ENCODE measurements around the gene SLC22A12.

Gene SLC22A12

DNA sequence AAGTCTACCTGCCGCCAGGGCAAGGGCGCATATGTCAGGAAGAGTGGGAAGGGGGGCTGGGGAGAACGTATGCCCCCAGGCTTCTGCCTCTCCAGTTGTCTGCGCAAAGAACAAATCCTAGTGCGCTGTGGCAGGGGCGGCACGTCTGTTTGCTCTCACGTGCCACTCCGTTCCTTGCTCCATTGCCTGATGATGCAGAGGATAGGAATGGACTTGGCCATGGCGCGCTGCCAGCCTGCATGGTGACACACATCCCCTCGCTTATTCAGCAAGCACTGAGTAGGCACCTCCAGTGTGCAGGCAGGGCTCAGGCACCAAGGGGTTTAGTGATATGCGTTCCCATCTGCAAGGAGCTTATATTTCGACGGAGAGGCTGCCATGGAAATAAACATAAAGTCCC, 45.4 kb upstream of the SLC22A12 start:
- Histone ChIP-seq H3K27me3 (ENCODE audit: insufficient read depth, poor library complexity, severe bottlenecking) (no peaks in the 10 kb centered on the region), H3K27ac (ENCODE audit: poor library complexity, severe bottlenecking) (peak overlapping the region; percentile 46), H3K36me3 (ENCODE audit: low read depth) (no peaks in the 10 kb centered on the region), H3K4me3 (ENCODE audit: severe bottlenecking) (no peak overlapping the region), H3K4me1 (ENCODE audit: insufficient read depth, poor library complexity, severe bottlenecking) (peaks cover 39% of the 10 kb centered on the region), H3K9me3 (ENCODE audit: severe bottlenecking) (no peaks in the 10 kb centered on the region)
- DNase-seq (ENCODE audit: low spot score): peak; percentile 92
- TF ChIP-seq, protein P1, sequence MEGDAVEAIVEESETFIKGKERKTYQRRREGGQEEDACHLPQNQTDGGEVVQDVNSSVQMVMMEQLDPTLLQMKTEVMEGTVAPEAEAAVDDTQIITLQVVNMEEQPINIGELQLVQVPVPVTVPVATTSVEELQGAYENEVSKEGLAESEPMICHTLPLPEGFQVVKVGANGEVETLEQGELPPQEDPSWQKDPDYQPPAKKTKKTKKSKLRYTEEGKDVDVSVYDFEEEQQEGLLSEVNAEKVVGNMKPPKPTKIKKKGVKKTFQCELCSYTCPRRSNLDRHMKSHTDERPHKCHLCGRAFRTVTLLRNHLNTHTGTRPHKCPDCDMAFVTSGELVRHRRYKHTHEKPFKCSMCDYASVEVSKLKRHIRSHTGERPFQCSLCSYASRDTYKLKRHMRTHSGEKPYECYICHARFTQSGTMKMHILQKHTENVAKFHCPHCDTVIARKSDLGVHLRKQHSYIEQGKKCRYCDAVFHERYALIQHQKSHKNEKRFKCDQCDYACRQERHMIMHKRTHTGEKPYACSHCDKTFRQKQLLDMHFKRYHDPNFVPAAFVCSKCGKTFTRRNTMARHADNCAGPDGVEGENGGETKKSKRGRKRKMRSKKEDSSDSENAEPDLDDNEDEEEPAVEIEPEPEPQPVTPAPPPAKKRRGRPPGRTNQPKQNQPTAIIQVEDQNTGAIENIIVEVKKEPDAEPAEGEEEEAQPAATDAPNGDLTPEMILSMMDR (IDR thresholded peaks at IDR 0.05; ENCODE audit: poor library complexity, severe bottlenecking): no peak
- peak; percentile 89 for ATAC-seq (ENCODE audit: low read depth)

DNA sequence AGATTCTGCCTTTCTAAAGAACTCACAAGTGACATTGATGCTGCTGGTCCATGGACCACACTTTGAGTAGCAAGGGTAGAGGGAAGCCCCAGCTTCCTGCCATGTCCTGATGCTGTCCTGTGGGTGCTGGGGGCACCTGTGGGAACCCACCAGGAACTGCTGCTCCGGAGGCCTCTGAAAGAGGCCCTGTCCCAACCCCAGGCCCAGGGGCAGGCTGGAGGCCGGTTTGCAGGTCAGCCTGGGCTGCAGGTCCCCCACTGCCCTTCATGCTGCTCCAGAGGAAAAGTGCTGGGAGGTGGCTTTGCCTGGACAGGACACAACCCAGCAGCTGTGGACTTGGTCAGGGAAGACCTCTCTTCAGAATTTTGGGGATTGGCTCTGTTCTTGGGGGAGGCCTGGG, 44.8 kb upstream of the SLC22A12 start:
- TF ChIP-seq, protein P1 (IDR thresholded peaks at IDR 0.05; ENCODE audit: poor library complexity, severe bottlenecking): no peak
- ATAC-seq (ENCODE audit: low read depth) (no peak), DNase-seq (ENCODE audit: low spot score) (no peak)
- Histone ChIP-seq H3K27ac (ENCODE audit: poor library complexity, severe bottlenecking) (peak overlapping the region; percentile 46), H3K4me1 (ENCODE audit: insufficient read depth, poor library complexity, severe bottlenecking) (peaks cover 39% of the 10 kb centered on the region), H3K4me3 (ENCODE audit: severe bottlenecking) (no peak overlapping the region), H3K36me3 (ENCODE audit: low read depth) (no peaks in the 10 kb centered on the region), H3K9me3 (ENCODE audit: severe bottlenecking) (no peaks in the 10 kb centered on the region), H3K27me3 (ENCODE audit: insufficient read depth, poor library complexity, severe bottlenecking) (no peaks in the 10 kb centered on the region)

GRCh38 chr11:64546600-64546999, 44.4 kb upstream of the SLC22A12 start:
- Histone ChIP-seq H3K27ac (ENCODE audit: poor library complexity, severe bottlenecking) (no peak overlapping the region), H3K9me3 (ENCODE audit: severe bottlenecking) (no peaks in the 10 kb centered on the region), H3K4me1 (ENCODE audit: insufficient read depth, poor library complexity, severe bottlenecking) (peaks cover 39% of the 10 kb centered on the region), H3K36me3 (ENCODE audit: low read depth) (no peaks in the 10 kb centered on the region), H3K27me3 (ENCODE audit: insufficient read depth, poor library complexity, severe bottlenecking) (no peaks in the 10 kb centered on the region), H3K4me3 (ENCODE audit: severe bottlenecking) (no peak overlapping the region)
- ATAC-seq (ENCODE audit: low read depth) (no peak), DNase-seq (ENCODE audit: low spot score) (no peak)
- TF ChIP-seq, protein P1 (IDR thresholded peaks at IDR 0.05; ENCODE audit: poor library complexity, severe bottlenecking): no peak

- Histone ChIP-seq H3K27me3 (ENCODE audit: insufficient read depth, poor library complexity, severe bottlenecking) (no peaks in the 10 kb centered on the region), H3K27ac (ENCODE audit: poor library complexity, severe bottlenecking) (no peak overlapping the region), H3K9me3 (ENCODE audit: severe bottlenecking) (no peaks in the 10 kb centered on the region), H3K36me3 (ENCODE audit: low read depth) (no peaks in the 10 kb centered on the region), H3K4me3 (ENCODE audit: severe bottlenecking) (no peak overlapping the region), H3K4me1 (ENCODE audit: insufficient read depth, poor library complexity, severe bottlenecking) (peaks cover 15% of the 10 kb centered on the region)
- TF ChIP-seq, protein P1 (IDR thresholded peaks at IDR 0.05; ENCODE audit: poor library complexity, severe bottlenecking): no peak
- peak; percentile 1 for DNase-seq (ENCODE audit: low spot score)
- no peak for ATAC-seq (ENCODE audit: low read depth)
These were observed 41.1 kb upstream of the SLC22A12 start for GRCh38 chr11:64549969-64550368.

DNA sequence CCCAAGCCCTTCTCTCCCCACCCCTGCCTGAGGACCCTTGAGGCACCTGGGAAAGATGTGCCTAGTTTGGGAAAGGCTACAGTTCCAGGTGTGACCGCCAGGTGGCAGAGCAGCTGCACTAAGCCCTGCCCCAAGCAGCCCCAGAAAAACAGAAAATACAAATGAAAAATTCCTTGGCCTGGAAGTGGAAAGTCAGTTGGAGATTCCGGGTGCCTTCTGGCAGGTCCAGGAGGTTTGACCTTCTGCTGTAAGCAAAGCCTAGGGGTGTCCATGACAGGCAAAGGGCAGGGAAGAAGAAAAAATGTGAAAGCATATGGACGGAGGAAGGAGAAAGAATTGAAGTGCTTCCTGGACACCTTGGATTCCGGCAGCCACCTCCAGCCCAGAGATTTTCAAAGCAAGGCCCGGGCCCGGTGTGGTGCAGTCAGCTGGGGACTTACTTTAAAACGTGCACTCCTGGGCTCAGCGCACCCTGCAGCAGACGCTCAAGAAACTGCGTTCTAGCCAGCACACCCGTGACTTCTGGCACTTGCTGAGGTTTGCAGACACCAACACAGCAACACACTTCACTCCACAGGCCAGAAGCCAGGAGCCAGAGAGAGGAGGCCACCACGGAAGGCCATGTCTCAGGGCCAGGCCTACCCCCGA, 37.3 kb upstream of the SLC22A12 start:
- no peaks in the 10 kb centered on the region for H3K4me1 ChIP-seq (ENCODE audit: insufficient read depth, poor library complexity, severe bottlenecking)
- no peaks in the 10 kb centered on the region for H3K27me3 ChIP-seq (ENCODE audit: insufficient read depth, poor library complexity, severe bottlenecking)
- no peak overlapping the region for H3K4me3 ChIP-seq (ENCODE audit: severe bottlenecking)
- DNase-seq (ENCODE audit: low spot score) (peak; percentile 28), ATAC-seq (ENCODE audit: low read depth) (peak; percentile 42; the same call in 1 of the 3 replicates)
- H3K9me3 ChIP-seq (ENCODE audit: severe bottlenecking): no peaks in the 10 kb centered on the region
- TF ChIP-seq, protein P1 (IDR thresholded peaks at IDR 0.05; ENCODE audit: poor library complexity, severe bottlenecking): peak; percentile 85
- no peak overlapping the region for H3K27ac ChIP-seq (ENCODE audit: poor library complexity, severe bottlenecking)
- no peaks in the 10 kb centered on the region for H3K36me3 ChIP-seq (ENCODE audit: low read depth)
